NCI-H510A (cell line): ENCODE results near the gene TMTC4.

Experiments
- DNase-seq: peaks from one replicate; lab custom pipeline; 2025; lab: John Stamatoyannopoulos, UW

The TMTC4 gene

DNA sequence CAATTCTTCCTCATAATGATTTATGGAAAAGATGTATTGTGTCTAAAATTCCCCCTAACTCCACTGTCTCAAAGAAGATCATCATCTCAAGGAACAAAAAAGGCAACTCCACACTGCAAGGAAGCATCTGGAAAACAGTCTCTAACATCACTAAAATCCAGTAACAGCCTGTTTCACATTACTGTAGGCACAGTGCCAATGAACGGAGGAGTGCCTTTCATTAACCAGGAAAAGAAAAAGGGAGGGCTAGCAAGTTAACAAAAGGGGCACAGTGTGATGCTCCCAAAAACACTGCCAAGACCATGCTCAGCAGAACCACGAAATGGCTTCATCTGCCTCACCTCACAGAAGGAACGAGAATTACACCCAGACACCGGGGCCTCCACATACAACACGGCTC is 8.5 kb downstream of the TMTC4 start:
- no peak for DNase-seq

DNA sequence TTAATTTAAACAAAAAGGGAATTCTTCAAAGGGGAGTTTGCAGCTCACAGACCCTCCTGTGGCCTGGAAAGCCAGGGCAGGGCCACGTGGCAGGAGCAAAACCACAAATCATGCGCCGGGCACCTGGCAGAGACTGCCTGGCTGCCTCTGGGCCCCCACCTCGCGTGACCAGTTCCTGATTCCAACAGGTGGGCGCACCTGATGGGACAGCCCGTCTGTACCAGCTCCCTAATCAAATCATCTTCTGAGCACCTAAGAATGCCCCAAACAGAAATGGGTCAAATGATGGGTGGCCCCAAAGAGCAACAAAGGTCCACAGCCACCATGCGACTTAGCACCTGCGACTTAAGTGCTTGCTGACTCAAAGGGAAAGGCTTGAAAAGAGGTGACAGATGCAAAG is 9.2 kb downstream of the TMTC4 start:
- DNase-seq = no peak

- DNase-seq = no peak
These were observed 10.3 kb downstream of the TMTC4 start for GRCh38 chr13:100664171-100664900.

DNA sequence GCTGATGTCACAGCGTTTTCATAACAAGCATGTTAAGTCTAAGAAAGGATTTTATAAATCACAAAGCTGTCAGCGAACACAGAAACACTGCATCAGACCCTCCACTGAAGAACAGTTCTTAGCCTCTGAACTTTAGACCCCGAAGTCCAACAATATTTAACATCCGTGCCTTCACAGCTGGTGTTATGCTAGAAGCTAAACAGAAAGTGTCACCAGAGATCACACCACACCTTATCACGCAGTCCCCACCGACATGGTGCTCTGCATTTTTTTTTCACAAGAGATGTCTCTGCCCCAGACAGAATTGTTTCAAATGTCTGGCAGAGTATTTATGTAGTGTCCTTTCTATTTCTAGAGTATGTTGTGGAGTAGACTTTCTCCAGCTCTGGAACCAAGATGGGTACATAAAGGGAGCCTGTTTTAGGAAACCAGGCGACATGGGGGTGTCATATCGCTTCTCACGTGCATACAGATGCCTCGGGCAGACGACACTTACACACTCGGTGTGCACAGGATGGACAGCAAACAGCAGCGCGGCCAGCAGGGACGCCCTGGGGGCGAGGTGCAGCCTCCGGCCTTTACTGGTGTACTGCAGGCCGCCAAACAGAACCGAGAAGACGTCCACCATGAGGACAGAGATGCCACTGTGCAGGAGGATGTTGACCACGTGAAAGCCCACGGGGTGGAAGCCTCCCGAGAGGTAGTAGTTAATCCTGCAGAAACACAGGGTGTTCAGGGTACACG is 12.0 kb downstream of the TMTC4 start:
- no peak for DNase-seq

- DNase-seq = no peak
These were observed 13.8 kb downstream of the TMTC4 start for GRCh38 chr13:100660761-100661160.

DNA sequence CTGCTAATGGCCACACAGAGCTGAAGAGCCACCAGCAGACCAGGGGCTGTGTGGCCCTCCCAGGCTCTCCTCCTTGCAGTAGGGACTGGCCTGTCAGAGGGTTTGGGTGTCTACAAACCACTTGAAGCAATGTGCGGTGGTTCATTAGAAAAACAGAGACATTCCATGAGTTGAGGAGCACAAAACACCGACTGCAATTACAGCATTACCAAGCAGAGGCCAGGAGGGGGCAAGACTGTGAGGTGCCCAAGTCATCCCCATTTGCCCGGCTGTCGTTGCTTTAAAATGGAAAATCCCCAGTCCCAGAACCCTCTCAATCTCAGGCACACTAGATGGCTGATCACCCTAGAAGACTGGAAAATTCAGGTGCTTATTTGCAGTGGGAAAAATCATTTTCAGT is 15.0 kb downstream of the TMTC4 start:
- DNase-seq = no peak

- DNase-seq = no peak
These were observed 16.2 kb downstream of the TMTC4 start for GRCh38 chr13:100658363-100658762.

- DNase-seq = no peak
These were observed 16.7 kb downstream of the TMTC4 start for GRCh38 chr13:100657881-100658315.

DNA sequence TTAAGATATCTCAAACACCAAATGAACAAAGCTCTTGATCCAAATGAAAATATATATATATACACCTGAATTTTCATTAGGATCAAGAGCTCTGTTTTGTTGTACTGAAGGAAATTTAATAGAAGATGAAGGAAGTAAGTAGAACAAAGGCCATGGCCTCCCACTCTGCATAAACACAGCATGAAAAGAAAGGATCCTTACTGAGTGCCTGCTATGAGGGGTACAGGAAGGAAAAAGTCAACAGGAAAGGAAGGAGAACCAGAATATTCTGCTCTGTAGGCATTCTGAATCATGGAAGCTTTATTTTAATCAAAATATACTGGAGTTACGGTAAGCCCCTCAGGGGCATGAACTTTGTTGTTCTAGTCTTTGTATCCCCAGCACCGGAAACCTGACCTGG is 22.1 kb downstream of the TMTC4 start:
- no peak for DNase-seq

DNA sequence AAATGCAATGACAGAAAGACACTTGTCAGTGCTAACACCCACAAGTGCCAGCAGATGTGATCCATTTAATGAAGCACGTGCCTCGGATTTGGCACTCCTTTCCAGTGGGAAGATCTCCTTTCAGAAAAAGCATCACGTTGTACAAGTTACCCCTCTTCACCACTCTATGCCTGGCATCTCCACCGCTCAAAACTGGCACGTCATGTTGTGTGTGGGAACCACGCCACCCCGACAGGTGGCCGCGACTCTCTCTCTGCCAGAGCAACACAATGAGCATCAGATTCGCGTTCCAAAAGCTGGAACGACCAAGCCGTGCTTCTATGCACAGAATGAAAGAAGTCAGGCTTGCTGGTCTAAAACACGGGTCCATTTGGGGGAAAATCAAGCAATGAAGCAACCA is 24.3 kb downstream of the TMTC4 start:
- no peak for DNase-seq

GRCh38 chr13:100648354-100648753 is 26.2 kb downstream of the TMTC4 start:
- DNase-seq = no peak

GRCh38 chr13:100646871-100647270 is 27.7 kb downstream of the TMTC4 start:
- no peak for DNase-seq

- no peak for DNase-seq
These were observed 28.4 kb downstream of the TMTC4 start for GRCh38 chr13:100646030-100646673.

GRCh38 chr13:100645382-100645781 is 29.2 kb downstream of the TMTC4 start:
- DNase-seq = peak; percentile 76

- DNase-seq = no peak
These were observed 30.2 kb downstream of the TMTC4 start for GRCh38 chr13:100644371-100644770.

DNA sequence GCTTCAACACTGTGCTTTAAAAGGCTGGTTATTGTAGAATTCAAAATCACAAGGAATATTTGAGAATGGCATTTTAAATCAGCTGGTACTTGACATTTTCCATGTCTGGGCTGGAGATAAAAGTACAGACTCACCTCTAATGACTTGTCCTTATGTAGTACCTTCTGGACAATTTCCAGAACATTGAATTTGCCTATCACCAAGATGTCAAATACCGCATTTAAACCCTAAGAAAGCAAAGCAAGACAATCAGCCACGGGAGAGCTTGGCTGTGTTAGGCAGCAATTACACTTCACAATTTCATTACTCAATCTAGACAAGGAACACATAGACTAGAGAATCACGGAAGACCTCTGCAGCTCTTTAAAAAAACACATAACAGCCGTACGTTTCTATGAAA is 36.8 kb downstream of the TMTC4 start:
- DNase-seq = no peak

GRCh38 chr13:100637380-100637779 is 37.2 kb downstream of the TMTC4 start:
- DNase-seq = no peak

- DNase-seq = no peak
These were observed 38.2 kb downstream of the TMTC4 start for GRCh38 chr13:100636441-100636840.

DNA sequence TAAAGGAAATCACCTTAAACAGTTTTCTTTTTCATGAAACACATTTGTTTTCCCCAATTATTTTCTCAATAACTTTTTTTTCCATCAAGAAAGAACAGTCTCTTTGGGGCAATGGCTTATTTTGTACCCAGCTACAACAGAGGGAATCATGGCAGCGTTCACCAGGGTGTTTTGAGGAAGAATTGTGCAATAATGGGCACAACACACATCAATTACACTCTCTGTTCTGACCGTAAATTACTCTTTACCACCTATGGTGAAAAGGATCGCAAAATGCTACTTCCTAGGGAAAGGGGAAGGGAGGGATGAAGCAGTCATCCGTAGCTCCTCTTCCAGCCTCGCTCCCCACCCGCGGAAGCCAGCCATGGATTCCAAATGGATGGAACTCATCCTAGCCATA is 38.6 kb downstream of the TMTC4 start:
- DNase-seq = no peak

GRCh38 chr13:100634696-100635095 is 39.9 kb downstream of the TMTC4 start:
- no peak for DNase-seq

- no peak for DNase-seq
These were observed 41.1 kb downstream of the TMTC4 start for GRCh38 chr13:100633461-100633860.

DNA sequence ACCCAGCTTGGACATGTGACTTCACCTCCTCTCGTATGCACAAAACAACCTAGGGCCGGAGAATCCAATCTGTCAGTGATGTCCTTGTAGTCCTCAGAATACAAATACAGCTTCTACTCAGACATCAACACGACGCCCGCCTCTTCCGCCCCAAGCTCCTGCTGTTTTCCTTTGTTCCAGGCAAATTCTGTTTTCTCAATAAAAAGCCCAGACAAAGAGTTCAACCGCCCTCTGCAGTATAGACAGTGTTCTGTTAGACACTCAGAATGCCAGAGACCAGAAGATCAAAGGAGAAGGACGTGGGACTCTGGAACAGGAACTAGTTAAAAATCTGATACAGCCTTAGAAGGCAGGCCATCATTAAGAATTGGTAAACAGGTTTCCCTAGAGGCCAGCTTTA is 44.0 kb downstream of the TMTC4 start:
- DNase-seq = no peak

DNA sequence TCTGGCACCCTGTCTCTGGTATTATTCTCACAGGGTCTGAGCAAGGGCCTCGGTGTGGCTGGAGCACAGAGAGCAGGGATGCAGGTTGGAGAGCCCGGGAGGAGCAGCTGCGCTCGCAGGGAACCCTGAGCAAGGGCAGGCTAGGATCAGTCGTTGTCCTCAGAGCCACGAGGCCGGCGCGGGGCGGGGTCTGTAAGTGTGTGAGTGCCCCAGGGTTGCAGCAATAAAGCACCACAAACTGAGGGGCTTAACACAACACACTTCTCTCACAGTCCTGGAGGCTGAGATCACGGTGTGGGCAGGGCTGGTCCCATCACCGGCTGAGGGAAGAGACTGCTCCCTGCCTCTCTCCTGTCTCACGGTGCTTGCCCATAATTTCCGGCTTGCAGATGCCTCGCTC is 47.5 kb downstream of the TMTC4 start:
- no peak for DNase-seq
